H1 (cell line): ENCODE measurements around the gene GAS6. TPM values are rescaled to one million over a fixed set of nuclear protein-coding genes. Genes with fewer than 3 reads are reported as not detected.

Source experiments
- CTCF ChIA-PET: fragments of 300-600 bp; sonication (Branson Sonifier 250); formaldehyde crosslinking; loops from one replicate; lab custom pipeline; 2021; ENCODE audit not compliant: partially characterized antibody; lab: Charles Lee
- POLR2A ChIA-PET: fragments of 300-600 bp; sonication (Branson Sonifier 250); formaldehyde crosslinking; loops from one replicate; lab custom pipeline; 2021; ENCODE audit warnings: inconsistent platforms; ENCODE audit not compliant: partially characterized antibody; lab: Charles Lee
- DNase-seq, 2 experiments: peaks; one replicate each; pipeline versions ENCODE4 v3.0.0 to v3.0.0-alpha.2; 2010 to 2022; ENCODE audit warnings: low spot score in 2 of 2, low read depth in 1 of 2, mixed read lengths in 1 of 2
- FAIRE-seq: peaks from 2 replicates; lab custom pipeline; 2011; peaks lifted over from hg19 to GRCh38; lab: Jason Lieb, UNC
- H2AFZ ChIP-seq: 2 replicates; pipeline ENCODE4 v1.8.1; 2012; ENCODE audit warnings: low read length, inconsistent platforms
- H2AK5ac ChIP-seq: 2 replicates; pipeline ENCODE4 v1.6.1; 2013; ENCODE audit warnings: low read depth, low read length
- H2BK120ac ChIP-seq: replicated peaks from 2 replicates; pipeline ENCODE3; 2013; ENCODE audit warnings: low read depth, low read length, inconsistent platforms
- H2BK12ac ChIP-seq: 2 replicates; pipeline ENCODE4 v1.6.1; 2013; ENCODE audit warnings: low read depth, low read length
- H2BK15ac ChIP-seq: 2 replicates; pipeline ENCODE4 v1.6.1; 2013; ENCODE audit warnings: low read length
- H2BK20ac ChIP-seq: 2 replicates; pipeline ENCODE4 v1.6.1; 2013; ENCODE audit warnings: low read length
- H2BK5ac ChIP-seq: 2 replicates; pipeline ENCODE4 v1.6.1; 2013; ENCODE audit warnings: low read depth, low read length
- H3K14ac ChIP-seq: 2 replicates; pipeline ENCODE4 v1.6.1; 2013; ENCODE audit warnings: inconsistent platforms; ENCODE audit not compliant: insufficient read length
- H3K18ac ChIP-seq: 2 replicates; pipeline ENCODE4 v1.6.1; 2013; ENCODE audit warnings: low read length; ENCODE audit errors: extremely low read depth
- H3K23ac ChIP-seq: 2 replicates; pipeline ENCODE4 v1.6.1; 2013; ENCODE audit warnings: inconsistent platforms; ENCODE audit not compliant: insufficient read length
- H3K23me2 ChIP-seq: 2 replicates; pipeline ENCODE4 v1.6.1; 2013; ENCODE audit warnings: low read depth, low read length
- H3K27ac ChIP-seq: 2 replicates; pipeline ENCODE4 v1.6.1; 2011; ENCODE audit warnings: low read depth, low read length, inconsistent platforms
- H3K27me3 ChIP-seq, 4 experiments: replicated peaks in 1 of 4; 1 replicate in 1 of 4; 2 replicates in 3 of 4; pipeline versions ENCODE4 v1.6.1 to v1.8.1; 2011 to 2013; ENCODE audit warnings: low read length in 3 of 4, mild to moderate bottlenecking in 3 of 4, inconsistent platforms in 2 of 4, mixed read lengths in 2 of 4, moderate library complexity in 1 of 4; ENCODE audit not compliant: control insufficient read depth in 3 of 4, insufficient read depth in 3 of 4; ENCODE audit errors: extremely low read depth in 1 of 4
- H3K36me3 ChIP-seq, 4 experiments: 2 replicates each; pipeline versions ENCODE4 v1.6.1 to v1.8.1; 2011 to 2013; ENCODE audit warnings: mild to moderate bottlenecking in 4 of 4, low read length in 3 of 4, moderate library complexity in 2 of 4, control low read depth in 1 of 4, inconsistent platforms in 1 of 4; ENCODE audit not compliant: insufficient read depth in 4 of 4, control insufficient read depth in 2 of 4
- H3K4ac ChIP-seq: replicated peaks from 2 replicates; pipeline ENCODE3; 2013; ENCODE audit warnings: low read length, low read depth, mixed read lengths, inconsistent platforms; ENCODE audit not compliant: insufficient read length
- H3K4me1 ChIP-seq, 4 experiments: replicated peaks in 1 of 4; 1 replicate in 1 of 4; 2 replicates in 3 of 4; pipeline versions ENCODE4 v1.6.1 to v1.8.1; 2011 to 2013; ENCODE audit warnings: low read length in 3 of 4, inconsistent platforms in 2 of 4, mixed read lengths in 1 of 4; ENCODE audit not compliant: insufficient read depth in 4 of 4, control insufficient read depth in 3 of 4
- H3K4me2 ChIP-seq, 2 experiments: 2 replicates each; pipeline versions ENCODE4 v1.6.1 to v1.8.1; 2011 to 2013; ENCODE audit warnings: low read depth in 2 of 2, low read length in 2 of 2, control low read depth in 1 of 2, inconsistent platforms in 1 of 2, mild to moderate bottlenecking in 1 of 2; ENCODE audit not compliant: insufficient read depth in 1 of 2
- H3K4me3 ChIP-seq, 4 experiments: fragments of 200-600, 300-600 bp in 1 of 4; sonication (generic), shearing (Covaris generic), sonication (Bioruptor Twin) in 1 of 4; 2 replicates each; pipeline versions ENCODE4 v1.5.1 to v1.8.1; 2011 to 2016; ENCODE audit warnings: low read length in 4 of 4, low read depth in 3 of 4, control low read depth in 2 of 4, inconsistent platforms in 2 of 4, mild to moderate bottlenecking in 2 of 4, mixed read lengths in 1 of 4, moderate library complexity in 1 of 4; ENCODE audit not compliant: insufficient read depth in 2 of 4; ENCODE audit errors: extremely low read depth in 1 of 4
- H3K56ac ChIP-seq: replicated peaks from 2 replicates; pipeline ENCODE3; 2013; ENCODE audit warnings: low read depth, mild to moderate bottlenecking, mixed read lengths, low read length, inconsistent platforms; ENCODE audit not compliant: insufficient read length
- H3K79me1 ChIP-seq: 2 replicates; pipeline ENCODE4 v1.6.1; 2013; ENCODE audit warnings: low read depth, low read length, control low read depth
- H3K79me2 ChIP-seq, 2 experiments: 2 replicates each; pipeline versions ENCODE4 v1.6.1 to v1.8.1; 2012 to 2013; ENCODE audit warnings: low read length in 2 of 2, mild to moderate bottlenecking in 2 of 2, inconsistent platforms in 1 of 2; ENCODE audit not compliant: insufficient read depth in 2 of 2, control insufficient read depth in 1 of 2
- H3K9ac ChIP-seq, 4 experiments: replicated peaks in 1 of 4; 1 replicate in 1 of 4; 2 replicates in 3 of 4; pipeline versions ENCODE4 v1.6.1 to v1.8.1; 2011 to 2013; ENCODE audit warnings: low read depth in 3 of 4, low read length in 3 of 4, control low read depth in 2 of 4, mild to moderate bottlenecking in 2 of 4, moderate library complexity in 2 of 4, inconsistent platforms in 1 of 4; ENCODE audit errors: extremely low read depth in 1 of 4
- H3K9me3 ChIP-seq, 2 experiments: 2 replicates each; pipeline versions ENCODE4 v1.6.1 to v1.8.1; 2012 to 2013; ENCODE audit warnings: mild to moderate bottlenecking in 2 of 2, moderate library complexity in 2 of 2, control low read depth in 1 of 2, inconsistent platforms in 1 of 2, low read depth in 1 of 2, low read length in 1 of 2, mixed read lengths in 1 of 2; ENCODE audit not compliant: insufficient read depth in 2 of 2
- H4K20me1 ChIP-seq, 2 experiments: replicated peaks in 1 of 2; 2 replicates each; pipeline versions ENCODE3 to v1.8.1; 2011 to 2013; ENCODE audit warnings: inconsistent platforms in 2 of 2, low read length in 2 of 2, mild to moderate bottlenecking in 1 of 2; ENCODE audit not compliant: insufficient read depth in 2 of 2, control insufficient read depth in 1 of 2
- H4K5ac ChIP-seq: 2 replicates; pipeline ENCODE4 v1.6.1; 2013; ENCODE audit warnings: low read length, low read depth, mixed read lengths, inconsistent platforms; ENCODE audit not compliant: insufficient read length
- H4K8ac ChIP-seq: 2 replicates; pipeline ENCODE4 v1.8.0; 2013; ENCODE audit warnings: mild to moderate bottlenecking, moderate library complexity, low read length, inconsistent platforms; ENCODE audit not compliant: insufficient read depth; ENCODE audit errors: extremely low read depth
- H4K91ac ChIP-seq: replicated peaks from 2 replicates; pipeline ENCODE3; 2013; ENCODE audit warnings: low read length, mixed read lengths, inconsistent platforms; ENCODE audit not compliant: insufficient read length
- ASH2L ChIP-seq: fragments of 200-600, 300-600 bp; sonication (generic); IDR thresholded peaks from one replicate; pipeline ENCODE4 v1.7.1; 2017; ENCODE audit warnings: low read length
- JUN ChIP-seq: IDR thresholded peaks from 2 replicates; pipeline ENCODE4 v1.6.1; 2011; ENCODE audit warnings: low read depth, mild to moderate bottlenecking, improper control_type of control experiment, low read length
- KDM4A ChIP-seq: IDR thresholded peaks from one replicate; pipeline ENCODE4 v1.7.1; 2012; ENCODE audit warnings: low read depth, mild to moderate bottlenecking, moderate library complexity, low read length, inconsistent platforms; ENCODE audit not compliant: severe bottlenecking
- KDM5A ChIP-seq: fragments of 200-600 bp; IDR thresholded peaks from 2 replicates; pipeline ENCODE4 v1.7.1; 2012; ENCODE audit warnings: mild to moderate bottlenecking, low read length, inconsistent platforms, mixed read lengths
- POLR2AphosphoS5 ChIP-seq: IDR thresholded peaks from 2 replicates; pipeline ENCODE4 v1.6.1; 2011; ENCODE audit warnings: low read depth, low read length
- SP2 ChIP-seq: IDR thresholded peaks from 2 replicates; pipeline ENCODE4 v1.6.1; 2012; ENCODE audit warnings: mild to moderate bottlenecking, low read length, inconsistent platforms
- TBP ChIP-seq: IDR thresholded peaks from 2 replicates; pipeline ENCODE4 v1.6.1; 2011; ENCODE audit warnings: low read depth, low read length, improper control_type of control experiment
- USF2 ChIP-seq: IDR thresholded peaks from 2 replicates; pipeline ENCODE4 v1.6.1; 2011; ENCODE audit warnings: low read length, improper control_type of control experiment
- WGBS, 2 experiments: shearing (Covaris generic) in 1 of 2; methylation state at CpG; one replicate each; pipeline versions ENCODE4 v1.1.6 to v1.1.7; 2013 to 2015; ENCODE audit warnings: low lambda C conversion rate in 2 of 2, mixed read lengths in 2 of 2, inconsistent platforms in 1 of 2, low coverage in 1 of 2, missing lambda C conversion rate in 1 of 2; ENCODE audit not compliant: insufficient replicate concordance in 2 of 2, insufficient coverage in 1 of 2, insufficient read length in 1 of 2; ENCODE audit errors: extremely low coverage in 1 of 2, missing lambda C conversion rate in 1 of 2; 5-methylcytosine and 5-hydroxymethylcytosine counted together
- polyA plus RNA-seq, 7 experiments: library from polyadenylated mRNA; depleted of rRNA in 3 of 7; stranded (reverse) in 5 of 7; unstranded in 2 of 7; fragments of >200 nt in 5 of 7; fragments of 200-250 nt in 2 of 7; gene quantifications; 1 replicate in 5 of 7; 2 replicates in 1 of 7; 4 replicates in 1 of 7; pipeline versions ENCODE4 v1.2.1 to v1.2.3, GENCODE V29; 2011 to 2013; ENCODE audit warnings: missing spikeins in 2 of 7, mixed read lengths in 2 of 7
- total RNA-seq: library from RNA; stranded (reverse); fragmentation: NEBNext Ultra II Directional; extraction: Animal tissue kit (Norgen Biotek cat#: 25700); gene quantifications from 2 replicates; pipeline ENCODE4 v1.2.1, GENCODE V29; 2021

GAS6 gene
- total and polyA plus RNA-seq, 2 of the 8 experiments (the other 6 are each of a cell fraction or from before 2014, with no cell fraction given) = 18.6 to 31.0 TPM

- H3K4me3 ChIP-seq = no peak overlapping the region
- H3K36me3 ChIP-seq = no peaks in the 10 kb centered on the region; a peak in 1 of 8 replicates
- TF ChIP-seq KDM5A (no peak), ASH2L (no peak), USF2 (no peak), POLR2AphosphoS5 (no peak), TBP (no peak), SP2 (no peak), KDM4A (no peak), JUN (no peak)
- TF ChIP-seq, all 59 proteins: peak for 0
- Histone ChIP-seq H4K91ac (no peak overlapping the region), H2BK5ac (no peak overlapping the region), H2BK120ac (no peak overlapping the region), H4K5ac (no peak overlapping the region), H3K27me3 (no peaks in the 10 kb centered on the region), H2BK20ac (no peak overlapping the region), H3K79me2 (no peaks in the 10 kb centered on the region), H2AK5ac (no peak overlapping the region; the same call in 1 of the 2 replicates), H3K23ac (no peak overlapping the region), H2BK15ac (no peak overlapping the region), H3K23me2 (no peaks in the 10 kb centered on the region), H3K4me2 (no peak overlapping the region), H3K27ac (no peak overlapping the region; the same call in 1 of the 2 replicates), H3K56ac (no peak overlapping the region), H4K20me1 (no peaks in the 10 kb centered on the region), H2AFZ (no peak overlapping the region), H3K18ac (no peak overlapping the region), H3K9ac (no peak overlapping the region), H3K79me1 (no peaks in the 10 kb centered on the region), H4K8ac (peak overlapping the region; percentile 53; the same call in 1 of the 2 replicates), H3K14ac (no peak overlapping the region), H3K4me1 (peaks cover 0 to 16% (median 7%) of the 10 kb centered on the region in 4 experiments; a peak in 5 of 7 replicates), H2BK12ac (peak overlapping the region; percentile 14; the same call in 1 of the 2 replicates), H3K9me3 (no peaks in the 10 kb centered on the region), H3K4ac (no peak overlapping the region)
- CTCF ChIA-PET = interaction anchor here (0.9 to 1.9 kb wide), 2 partner anchors 15 to 106 kb away, joined by 3 to 10 read pairs; no protein-coding TSS in a partner anchor
- 93% methylated on average over 35 of the region's 35 CpGs; no CpG with 5 or more reads in 1 of the 2 experiments for WGBS, 2 experiments
- POLR2A ChIA-PET = interaction anchor here (0.6 to 1.0 kb wide), 2 partner anchors 14 to 934 kb away, joined by 3 read pairs; no protein-coding TSS in a partner anchor
- FAIRE-seq (no peak), DNase-seq (no peak)
These were observed 23.1 kb downstream of the GAS6 start for GRCh38 chr13:113840541-113841352.
